Heart left ventricle (tissue), 13 donors: ENCODE results near the gene FTCD.

Experiments used
- POLR2A ChIP-seq, 2 donors: fragments of 450-650 bp; IDR thresholded peaks; one replicate each; pipeline ENCODE4 v1.6.1; 2017; ENCODE audit warnings: antibody characterized with exemption in 2 of 2, mild to moderate bottlenecking in 2 of 2, moderate library complexity in 2 of 2
- TF ChIP-seq, protein P1 (sequence below), 12 donors: fragments of 200-600 bp; sonication (generic) in 4 of 12; IDR thresholded peaks; one replicate each; pipeline versions ENCODE4 v1.5.0 to v1.8.0; 2018 to 2022; ENCODE audit warnings: antibody characterized with exemption in 12 of 12, mild to moderate bottlenecking in 5 of 12
- donor health status: ischemic (EF 13 %, LVEDD 7.1; RV severe dilation, severe dysfunction).
- donor health status: DM: no; HTN: yes; CAD: no.
- donor health status: DM: no; HTN: no; CAD: no.
- donor health status: ischemic (EF 25% LVEDD 6.9; RV normal size, moderate dysfunction).
- donor health status: ischemic (EF 25% LVEDD 5.7; RV mildly dilated, moderate dysfunction).
- donor health status: ischemic (EF 35%, LVEDD 5.7; RV mildly dilated, moderate dysfunction).
- donor health status: nonischemic (EF 11% LVEDD 7.7; RV severe dilation, severe dysfunction).
- donor health status: DM: yes; HTN: yes; CAD: no.
- donor health status: PGD.
- donor health status: ischemic (EF 29% LVEDD 5.4; RV normal size, mild dysfunction).
- donor health status: nonischemic (EF 23%, LVEDD 6.1; RV moderate dilation, normal function).

DNA sequence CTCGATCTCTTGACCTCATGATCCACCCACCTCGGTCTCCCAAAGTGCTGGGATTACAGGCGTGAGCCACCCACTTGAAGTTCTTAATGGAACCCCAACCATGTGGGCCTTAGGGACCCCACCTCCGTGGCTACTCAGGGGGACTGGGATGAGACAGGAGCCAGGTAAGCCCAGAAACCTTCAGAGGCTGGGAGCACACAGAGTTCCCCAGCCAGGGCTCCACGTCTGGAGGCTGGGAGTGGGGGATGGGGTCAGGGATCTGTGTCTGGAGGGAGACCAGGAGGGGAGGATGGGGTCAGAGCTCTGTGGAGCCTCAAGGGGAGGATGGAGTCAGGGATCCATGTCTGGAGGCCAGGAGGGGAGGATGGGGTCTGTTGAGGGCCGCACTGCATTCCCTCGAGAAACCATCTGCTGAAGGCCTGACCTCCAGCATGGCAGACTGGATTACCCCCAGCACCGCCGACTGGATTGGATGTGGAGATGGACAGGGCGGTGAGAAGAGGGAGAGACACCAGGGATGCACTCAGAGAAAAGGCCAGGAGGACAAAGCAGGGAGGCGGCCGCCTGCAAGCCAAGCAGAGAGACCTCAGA is 2.1 kb upstream of the FTCD start:
- TF ChIP-seq, protein P1, sequence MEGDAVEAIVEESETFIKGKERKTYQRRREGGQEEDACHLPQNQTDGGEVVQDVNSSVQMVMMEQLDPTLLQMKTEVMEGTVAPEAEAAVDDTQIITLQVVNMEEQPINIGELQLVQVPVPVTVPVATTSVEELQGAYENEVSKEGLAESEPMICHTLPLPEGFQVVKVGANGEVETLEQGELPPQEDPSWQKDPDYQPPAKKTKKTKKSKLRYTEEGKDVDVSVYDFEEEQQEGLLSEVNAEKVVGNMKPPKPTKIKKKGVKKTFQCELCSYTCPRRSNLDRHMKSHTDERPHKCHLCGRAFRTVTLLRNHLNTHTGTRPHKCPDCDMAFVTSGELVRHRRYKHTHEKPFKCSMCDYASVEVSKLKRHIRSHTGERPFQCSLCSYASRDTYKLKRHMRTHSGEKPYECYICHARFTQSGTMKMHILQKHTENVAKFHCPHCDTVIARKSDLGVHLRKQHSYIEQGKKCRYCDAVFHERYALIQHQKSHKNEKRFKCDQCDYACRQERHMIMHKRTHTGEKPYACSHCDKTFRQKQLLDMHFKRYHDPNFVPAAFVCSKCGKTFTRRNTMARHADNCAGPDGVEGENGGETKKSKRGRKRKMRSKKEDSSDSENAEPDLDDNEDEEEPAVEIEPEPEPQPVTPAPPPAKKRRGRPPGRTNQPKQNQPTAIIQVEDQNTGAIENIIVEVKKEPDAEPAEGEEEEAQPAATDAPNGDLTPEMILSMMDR (IDR thresholded peaks at IDR 0.05), result no peak
- no peak for TF ChIP-seq POLR2A (IDR thresholded peaks at IDR 0.05)
